ENCODE measurements around the gene MAN1A2. TPM values are rescaled to one million over a fixed set of nuclear protein-coding genes. Genes with fewer than 3 reads are reported as not detected.
"Not testable (repeated sequence)": the region's sequence is repeated elsewhere in the genome, so short reads cannot be mapped to it uniquely, and the experiment has no call there.

MAN1A2 gene
- total RNA-seq, 1 experiment from 2014 or later = 38.1 TPM

GRCh38 chr1:117347907-117348306 is 19.3 kb upstream of the MAN1A2 start:
- TF ChIP-seq, protein P1, sequence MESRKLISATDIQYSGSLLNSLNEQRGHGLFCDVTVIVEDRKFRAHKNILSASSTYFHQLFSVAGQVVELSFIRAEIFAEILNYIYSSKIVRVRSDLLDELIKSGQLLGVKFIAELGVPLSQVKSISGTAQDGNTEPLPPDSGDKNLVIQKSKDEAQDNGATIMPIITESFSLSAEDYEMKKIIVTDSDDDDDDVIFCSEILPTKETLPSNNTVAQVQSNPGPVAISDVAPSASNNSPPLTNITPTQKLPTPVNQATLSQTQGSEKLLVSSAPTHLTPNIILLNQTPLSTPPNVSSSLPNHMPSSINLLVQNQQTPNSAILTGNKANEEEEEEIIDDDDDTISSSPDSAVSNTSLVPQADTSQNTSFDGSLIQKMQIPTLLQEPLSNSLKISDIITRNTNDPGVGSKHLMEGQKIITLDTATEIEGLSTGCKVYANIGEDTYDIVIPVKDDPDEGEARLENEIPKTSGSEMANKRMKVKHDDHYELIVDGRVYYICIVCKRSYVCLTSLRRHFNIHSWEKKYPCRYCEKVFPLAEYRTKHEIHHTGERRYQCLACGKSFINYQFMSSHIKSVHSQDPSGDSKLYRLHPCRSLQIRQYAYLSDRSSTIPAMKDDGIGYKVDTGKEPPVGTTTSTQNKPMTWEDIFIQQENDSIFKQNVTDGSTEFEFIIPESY (IDR thresholded peaks at IDR 0.05; ENCODE audit: extremely low read depth, insufficient replicate concordance, low read length) = no peak
- TF ChIP-seq JUND (IDR thresholded peaks at IDR 0.05) = no peak
- TF ChIP-seq POLR2A (IDR thresholded peaks at IDR 0.05; ENCODE audit: borderline replicate concordance, extremely low read depth, insufficient read depth, insufficient read length) = no peak
- TF ChIP-seq CEBPB (IDR thresholded peaks at IDR 0.05; ENCODE audit: low read depth) = no peak
- TF ChIP-seq FOSL1 (IDR thresholded peaks at IDR 0.05; ENCODE audit: low read depth) = no peak
- no peak for TF ChIP-seq MAX (IDR thresholded peaks at IDR 0.05)
- no peak for TF ChIP-seq POLR2AphosphoS5 (IDR thresholded peaks at IDR 0.05; ENCODE audit: low read depth, low read length)
- no peak for TF ChIP-seq ZFX (IDR thresholded peaks at IDR 0.05)
- no peak for TF ChIP-seq RAD21 (IDR thresholded peaks at IDR 0.05; ENCODE audit: low read depth)
- no peak for DNase-seq (ENCODE audit: low read depth, low spot score)
- no peak for ATAC-seq
- CTCF ChIA-PET = no interaction called here
- Histone ChIP-seq H3K4me1 (ENCODE audit: control insufficient read depth in 1 of 2, insufficient read depth in 2 of 2, low read length in 2 of 2) (peaks cover 0 to 2% of the 10 kb centered on the region in 2 experiments; a peak in 1 of 4 replicates), H3K4me3 (replicated peaks in 1 of 2; ENCODE audit: low read depth in 1 of 2, low read length in 2 of 2) (no peak overlapping the region), H3K27ac (ENCODE audit: low read depth, low read length) (no peak overlapping the region), H3K9me3 (ENCODE audit: control insufficient read depth in 1 of 2, insufficient read depth in 1 of 2, low read depth in 1 of 2, low read length in 2 of 2) (no peaks in the 10 kb centered on the region), H3K36me3 (ENCODE audit: control insufficient read depth in 1 of 2, insufficient read depth in 2 of 2, low read length in 2 of 2) (no peaks in the 10 kb centered on the region), H2AFZ (ENCODE audit: low read depth, low read length, poor library complexity, severe bottlenecking) (no peak overlapping the region), H3K9me2 (ENCODE audit: insufficient read depth) (no peaks in the 10 kb centered on the region), H3K79me2 (ENCODE audit: insufficient read depth, low read length) (no peaks in the 10 kb centered on the region), H3K4me2 (ENCODE audit: low read length) (no peak overlapping the region), H3K9ac (ENCODE audit: low read length) (no peak overlapping the region), H4K20me1 (ENCODE audit: insufficient read depth) (no peaks in the 10 kb centered on the region), H3K27me3 (ENCODE audit: insufficient read depth, low read length) (no peaks in the 10 kb centered on the region)
- intact Hi-C loops (cut with micrococcal nuclease) = no loop called here
- RAD21 ChIA-PET (ENCODE audit: low non-redundant PET in 1 of 2, low total read pairs in 2 of 2, uncharacterized antibody in 2 of 2, unreplicated experiment in 2 of 2) = no interaction called here
- no TSS peak for BruUV-seq (replicated peaks)
- POLR2A ChIA-PET = no interaction called here

- intact Hi-C loops (cut with micrococcal nuclease); CTCF ChIA-PET; H3K9me2 ChIP-seq (ENCODE audit: insufficient read depth); RAD21 ChIA-PET (ENCODE audit: low non-redundant PET in 1 of 2, low total read pairs in 2 of 2, uncharacterized antibody in 2 of 2, unreplicated experiment in 2 of 2); BruUV-seq (replicated peaks); H3K27ac ChIP-seq (ENCODE audit: low read depth, low read length); H3K79me2 ChIP-seq (ENCODE audit: insufficient read depth, low read length); DNase-seq (ENCODE audit: low read depth, low spot score); H3K4me3 ChIP-seq (replicated peaks in 1 of 2; ENCODE audit: low read depth in 1 of 2, low read length in 2 of 2); H3K9ac ChIP-seq (ENCODE audit: low read length); H3K4me2 ChIP-seq (ENCODE audit: low read length); ATAC-seq; POLR2A ChIA-PET; H3K9me3 ChIP-seq (ENCODE audit: control insufficient read depth in 1 of 2, insufficient read depth in 1 of 2, low read depth in 1 of 2, low read length in 2 of 2); H3K4me1 ChIP-seq (ENCODE audit: control insufficient read depth in 1 of 2, insufficient read depth in 2 of 2, low read length in 2 of 2); H3K36me3 ChIP-seq (ENCODE audit: control insufficient read depth in 1 of 2, insufficient read depth in 2 of 2, low read length in 2 of 2); H3K27me3 ChIP-seq (ENCODE audit: insufficient read depth, low read length); H4K20me1 ChIP-seq (ENCODE audit: insufficient read depth); H2AFZ ChIP-seq (ENCODE audit: low read depth, low read length, poor library complexity, severe bottlenecking): not testable (repeated sequence)
Observed at GRCh38 chr1:117352695-117353094, 14.6 kb upstream of the MAN1A2 start.

GRCh38 chr1:117357833-117358603 is 9.2 kb upstream of the MAN1A2 start:
- H4K20me1 ChIP-seq (ENCODE audit: insufficient read depth); H3K4me1 ChIP-seq (ENCODE audit: control insufficient read depth in 1 of 2, insufficient read depth in 2 of 2, low read length in 2 of 2); BruUV-seq (replicated peaks); CTCF ChIA-PET; H3K36me3 ChIP-seq (ENCODE audit: control insufficient read depth in 1 of 2, insufficient read depth in 2 of 2, low read length in 2 of 2); H2AFZ ChIP-seq (ENCODE audit: low read depth, low read length, poor library complexity, severe bottlenecking); POLR2A ChIA-PET; H3K9me2 ChIP-seq (ENCODE audit: insufficient read depth); DNase-seq (ENCODE audit: low read depth, low spot score); intact Hi-C loops (cut with micrococcal nuclease); H3K9ac ChIP-seq (ENCODE audit: low read length); H3K27ac ChIP-seq (ENCODE audit: low read depth, low read length); H3K79me2 ChIP-seq (ENCODE audit: insufficient read depth, low read length); RAD21 ChIA-PET (ENCODE audit: low non-redundant PET in 1 of 2, low total read pairs in 2 of 2, uncharacterized antibody in 2 of 2, unreplicated experiment in 2 of 2); H3K4me2 ChIP-seq (ENCODE audit: low read length); H3K9me3 ChIP-seq (ENCODE audit: control insufficient read depth in 1 of 2, insufficient read depth in 1 of 2, low read depth in 1 of 2, low read length in 2 of 2); H3K4me3 ChIP-seq (replicated peaks in 1 of 2; ENCODE audit: low read depth in 1 of 2, low read length in 2 of 2); H3K27me3 ChIP-seq (ENCODE audit: insufficient read depth, low read length); ATAC-seq: not testable (repeated sequence)

Data from HCT116 (cell line).